NCI-H2107 (cell line): ENCODE data around the gene EEF2K.

ENCODE experiments used
- DNase-seq: peaks from one replicate; lab custom pipeline; 2025; lab: John Stamatoyannopoulos, UW

Gene EEF2K

DNA sequence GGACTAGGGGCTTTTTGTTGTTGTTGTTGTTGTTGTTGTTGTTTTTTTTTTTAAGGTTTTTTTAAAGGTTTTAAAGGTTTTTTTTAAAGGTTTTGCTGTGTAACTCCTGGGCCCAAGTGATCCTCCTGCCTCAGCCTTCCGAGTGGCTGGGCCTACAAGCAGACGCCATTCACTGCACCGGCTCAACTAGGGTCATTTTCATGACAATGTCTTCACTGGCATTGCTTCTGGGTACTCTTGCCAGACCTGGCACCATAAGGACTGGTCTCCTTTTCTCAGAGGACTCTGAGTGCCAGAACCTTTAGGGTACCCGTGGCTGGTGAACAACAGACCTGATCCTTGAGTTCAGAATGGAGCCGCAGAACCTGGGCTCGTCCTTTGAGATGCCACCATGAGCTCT lies 111.5 kb downstream of the EEF2K start:
- no peak for DNase-seq

DNA sequence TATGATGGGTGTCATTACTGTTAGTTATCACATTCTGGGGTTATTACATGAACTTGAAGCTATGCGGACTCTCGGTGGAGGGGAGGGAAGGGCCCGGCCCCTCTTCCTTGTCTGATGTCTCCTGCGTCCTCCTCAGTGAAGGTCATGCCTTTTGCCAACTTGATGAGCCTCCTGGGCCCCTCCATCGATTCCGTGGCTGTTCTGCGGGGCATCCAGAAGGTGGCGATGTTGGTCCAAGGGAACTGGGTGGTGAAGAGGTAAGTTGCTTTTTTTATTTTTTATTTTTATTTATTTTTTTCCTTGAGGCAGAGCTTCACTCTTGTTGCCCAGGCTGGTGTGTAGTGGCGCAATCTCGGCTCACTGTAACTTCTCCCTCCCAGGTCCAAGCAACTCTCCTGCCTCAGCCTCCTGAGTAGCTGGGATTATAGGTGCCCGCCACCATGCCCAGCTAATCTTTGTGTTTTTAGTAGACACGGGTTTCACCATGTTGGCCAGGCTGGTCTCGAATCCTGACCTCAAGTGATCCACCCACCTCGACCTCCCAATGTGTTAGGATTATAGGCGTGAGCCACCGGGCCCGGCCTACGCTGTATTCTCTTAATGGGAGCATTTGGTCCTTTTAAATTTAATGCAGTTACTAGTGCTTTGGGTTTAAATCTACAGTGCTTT lies 112.7 kb downstream of the EEF2K start:
- no peak for DNase-seq

DNA sequence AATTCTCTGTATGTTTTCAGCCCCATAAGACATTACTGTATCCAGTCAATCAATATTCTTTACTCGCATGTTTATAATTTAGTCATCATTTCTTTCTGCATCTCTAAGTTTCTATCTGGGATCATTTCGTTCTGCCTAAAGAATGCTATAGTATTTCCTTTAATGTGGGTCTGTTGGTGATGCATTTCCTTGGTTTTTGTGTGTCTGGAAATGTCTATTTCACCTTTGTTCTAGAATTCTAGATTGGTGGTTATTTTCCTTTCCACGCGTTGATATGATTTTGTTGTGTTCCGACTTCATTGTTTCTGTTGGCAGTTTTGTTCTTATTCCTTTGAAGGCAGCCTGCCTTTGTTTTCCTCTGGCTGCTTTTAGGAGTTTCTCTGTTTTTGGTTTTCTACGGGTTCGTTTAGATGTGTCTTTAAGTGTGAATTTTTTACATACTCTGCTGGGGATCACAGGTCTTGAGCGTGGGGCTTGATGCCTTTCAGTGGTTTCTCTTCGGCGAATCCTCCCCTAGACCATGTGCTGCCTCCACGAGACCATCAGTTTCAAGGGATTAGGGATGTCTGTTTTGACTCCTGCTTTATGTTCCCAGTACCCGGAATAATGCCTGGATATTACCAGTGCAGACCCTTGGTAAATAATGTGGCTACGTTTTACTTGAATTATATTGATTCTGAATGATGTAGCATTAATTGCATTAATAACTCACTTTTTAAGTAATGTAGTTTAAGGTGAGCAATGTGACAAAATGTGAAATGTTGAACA lies 114.7 kb downstream of the EEF2K start:
- DNase-seq: no peak

GRCh38 chr16:22321340-22322001 lies 115.4 kb downstream of the EEF2K start:
- peak; percentile 56 for DNase-seq

GRCh38 chr16:22322021-22322471 lies 116.0 kb downstream of the EEF2K start:
- DNase-seq: no peak

DNA sequence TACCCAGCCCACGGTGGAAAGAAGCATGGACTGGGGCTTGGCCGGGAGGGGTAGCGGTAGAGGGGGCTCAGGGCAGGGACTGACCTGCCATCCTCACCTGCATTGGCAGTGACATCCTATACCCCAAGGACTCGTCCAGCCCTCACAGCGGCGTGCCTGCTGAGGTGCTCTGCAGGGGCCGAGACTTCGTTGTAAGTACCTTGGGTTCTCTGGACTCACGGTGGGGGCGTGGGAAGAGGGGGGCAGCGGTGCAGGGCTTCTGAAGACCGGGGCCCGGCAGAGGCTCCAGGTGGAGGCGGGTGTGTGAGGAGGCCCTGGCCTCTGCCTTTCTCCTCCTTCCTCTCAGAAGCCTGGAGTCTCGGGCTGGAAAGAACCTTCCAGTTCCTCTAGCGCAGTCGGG lies 116.7 kb downstream of the EEF2K start:
- DNase-seq: no peak

DNA sequence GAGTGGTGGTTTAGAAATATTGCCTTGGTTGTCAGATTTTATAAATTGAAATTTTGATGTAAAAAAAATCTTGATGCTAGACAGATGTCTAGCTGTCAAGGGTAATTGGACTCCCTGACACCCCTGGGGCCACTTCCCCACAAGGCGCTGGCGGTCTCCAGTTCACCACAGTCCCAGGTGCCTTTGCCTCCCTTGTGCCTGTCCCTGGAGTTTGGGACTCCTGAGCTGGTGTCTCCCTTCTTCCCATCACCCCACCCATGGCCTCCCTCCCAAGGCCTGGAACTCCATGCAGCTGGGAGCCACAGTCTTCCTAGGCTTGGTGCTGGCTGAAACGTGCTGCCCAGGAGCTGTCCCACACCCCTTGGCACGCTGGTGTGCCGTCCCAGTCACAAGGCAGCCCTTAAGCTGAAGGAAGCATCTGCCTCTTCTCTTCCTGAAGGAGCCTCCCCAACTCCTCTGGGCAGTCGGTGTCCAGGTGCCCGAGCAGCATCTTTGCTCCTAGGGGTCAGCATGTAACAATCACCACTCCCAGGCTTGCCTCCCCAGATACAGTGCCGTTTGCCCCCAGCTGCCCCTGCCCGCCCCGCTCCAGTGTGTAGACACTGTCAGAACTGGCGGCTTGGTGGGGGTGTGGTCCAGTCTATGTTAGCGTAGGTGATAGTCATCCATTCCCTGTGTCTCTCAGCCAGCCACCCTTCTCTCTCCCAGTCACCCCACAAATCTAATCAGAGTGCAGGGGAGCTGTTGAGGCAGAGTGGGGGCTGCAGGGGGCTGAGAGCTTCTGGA lies 117.3 kb downstream of the EEF2K start:
- DNase-seq: no peak

DNA sequence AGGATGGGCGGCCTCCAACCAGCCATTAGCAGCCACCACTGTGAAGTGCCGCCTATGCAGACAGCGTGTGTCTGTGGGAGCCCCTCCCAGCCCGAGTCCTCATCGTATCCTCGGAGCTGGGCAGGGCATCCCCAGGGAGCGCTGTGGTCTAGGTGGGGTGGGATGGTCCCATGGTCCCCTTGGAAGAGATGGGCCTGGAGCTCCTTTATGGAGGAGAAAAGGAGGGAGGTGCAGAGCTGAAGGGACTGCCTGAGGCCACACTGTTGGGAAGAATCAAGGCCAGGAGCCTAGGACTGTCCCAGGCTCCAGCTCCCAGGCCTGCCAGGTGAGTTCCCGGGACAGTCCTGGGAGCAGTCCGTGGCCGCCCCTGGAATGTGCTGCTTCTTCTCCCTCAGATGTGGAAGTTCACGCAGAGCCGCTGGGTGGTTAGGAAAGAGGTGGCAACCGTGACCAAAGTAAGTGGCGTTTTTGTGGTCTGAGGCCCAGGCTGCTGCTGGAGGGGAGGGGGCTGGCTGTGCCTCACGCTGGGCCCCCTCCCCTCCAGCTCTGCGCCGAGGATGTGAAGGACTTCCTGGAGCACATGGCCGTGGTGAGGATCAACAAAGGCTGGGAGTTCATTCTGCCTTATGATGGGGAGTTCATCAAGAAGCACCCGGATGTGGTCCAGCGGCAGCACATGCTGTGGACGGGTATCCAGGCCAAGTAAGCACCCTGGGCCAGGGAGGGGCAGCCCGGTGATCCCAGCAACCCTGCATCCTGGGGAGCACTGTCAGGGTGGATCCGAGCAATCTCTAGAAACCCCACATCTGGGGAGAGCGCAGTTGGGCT lies 118.1 kb downstream of the EEF2K start:
- no peak for DNase-seq

DNA sequence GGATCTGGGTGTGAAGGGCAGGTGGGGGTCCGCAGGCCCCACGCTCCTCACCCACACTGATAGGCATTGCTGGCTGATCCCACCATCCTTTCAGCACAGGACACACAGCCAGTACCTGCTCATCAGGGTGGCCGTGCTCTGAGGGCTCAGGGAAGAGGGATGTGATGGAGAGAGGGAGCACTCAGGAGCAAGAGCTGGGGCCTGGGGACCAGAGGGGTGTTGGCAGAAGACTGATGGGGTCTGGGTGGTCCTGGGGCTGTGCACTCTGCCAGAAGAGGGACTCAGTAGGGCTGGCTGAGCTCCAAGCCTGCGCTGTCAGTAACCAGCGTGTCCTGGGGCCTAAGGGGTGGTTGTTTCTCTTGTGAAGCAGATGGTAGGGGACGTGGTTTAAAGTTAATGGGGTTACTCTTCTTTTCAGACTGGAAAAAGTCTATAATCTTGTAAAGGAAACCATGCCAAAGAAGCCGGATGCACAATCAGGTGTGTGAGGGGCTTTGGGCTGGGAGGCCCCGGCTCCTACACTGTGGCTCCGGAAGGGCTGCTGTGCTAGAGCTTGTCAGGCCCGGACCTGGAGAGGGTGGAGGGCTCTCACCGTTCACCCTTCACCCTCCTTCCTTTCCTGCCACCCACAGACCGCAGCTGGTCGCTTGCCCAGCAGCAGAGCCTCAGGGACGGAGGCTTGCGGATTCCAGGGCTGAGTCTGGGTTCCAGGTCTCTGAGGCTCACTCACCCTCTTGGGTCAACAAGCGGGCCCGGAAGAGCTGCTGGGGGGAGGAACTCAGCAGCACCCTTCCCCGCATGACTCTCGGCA lies 118.9 kb downstream of the EEF2K start:
- no peak for DNase-seq

- DNase-seq: no peak
Measured at GRCh38 chr16:22325598-22326368, 119.7 kb downstream of the EEF2K start.

- DNase-seq: no peak
Measured at GRCh38 chr16:22326369-22326652, 120.2 kb downstream of the EEF2K start.

GRCh38 chr16:22326771-22327445 lies 120.8 kb downstream of the EEF2K start:
- no peak for DNase-seq

DNA sequence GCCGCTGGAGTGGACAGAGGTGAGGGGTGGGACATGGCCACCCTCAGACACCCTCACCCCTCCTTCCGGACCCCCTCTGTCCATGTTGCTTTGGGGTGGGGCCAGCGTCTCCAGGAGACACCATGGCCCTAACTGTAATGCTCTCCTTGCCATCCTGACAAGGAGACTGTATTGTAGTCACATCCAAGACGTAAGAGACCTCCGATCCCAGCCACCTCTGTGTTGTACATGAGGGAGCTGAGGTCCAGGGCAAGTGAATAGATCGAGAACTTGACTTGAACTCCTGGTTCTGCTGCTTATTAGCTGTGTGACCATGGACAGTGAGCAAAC lies 121.3 kb downstream of the EEF2K start:
- no peak for DNase-seq

DNA sequence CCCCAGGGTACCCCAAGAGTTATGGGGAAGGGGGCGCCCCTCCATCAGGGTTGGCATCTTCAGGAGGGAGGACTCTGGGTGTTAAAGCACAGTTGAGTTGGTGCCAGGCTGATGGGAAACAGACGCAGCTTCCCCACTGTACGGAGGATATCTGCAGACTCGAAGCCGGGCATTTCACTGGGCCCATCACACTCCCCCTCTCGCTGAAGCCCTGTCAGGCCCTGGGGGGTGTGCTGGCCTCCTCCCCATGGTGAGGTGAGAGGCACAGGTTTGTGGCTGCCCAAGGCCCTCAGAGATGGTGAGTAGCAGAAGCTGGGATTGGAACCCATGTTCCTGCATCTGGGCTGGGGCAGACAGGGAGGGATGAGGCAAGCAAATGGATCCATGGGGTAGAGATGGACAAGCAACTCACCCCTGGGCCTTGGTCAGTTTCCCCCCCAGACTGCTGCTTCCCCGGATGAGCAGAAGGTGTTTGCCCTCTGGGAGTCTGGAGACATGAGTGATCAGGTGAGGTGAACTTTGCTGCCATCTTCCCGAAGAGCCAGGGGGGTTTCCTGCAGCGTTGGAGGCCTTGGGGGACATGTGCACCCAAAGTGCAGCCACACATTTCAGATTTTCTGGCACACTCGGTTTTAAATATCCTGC lies 122.1 kb downstream of the EEF2K start:
- DNase-seq: no peak

GRCh38 chr16:22329199-22329695 lies 123.2 kb downstream of the EEF2K start:
- no peak for DNase-seq

- no peak for DNase-seq
Measured at GRCh38 chr16:22330326-22330725, 124.2 kb downstream of the EEF2K start.

DNA sequence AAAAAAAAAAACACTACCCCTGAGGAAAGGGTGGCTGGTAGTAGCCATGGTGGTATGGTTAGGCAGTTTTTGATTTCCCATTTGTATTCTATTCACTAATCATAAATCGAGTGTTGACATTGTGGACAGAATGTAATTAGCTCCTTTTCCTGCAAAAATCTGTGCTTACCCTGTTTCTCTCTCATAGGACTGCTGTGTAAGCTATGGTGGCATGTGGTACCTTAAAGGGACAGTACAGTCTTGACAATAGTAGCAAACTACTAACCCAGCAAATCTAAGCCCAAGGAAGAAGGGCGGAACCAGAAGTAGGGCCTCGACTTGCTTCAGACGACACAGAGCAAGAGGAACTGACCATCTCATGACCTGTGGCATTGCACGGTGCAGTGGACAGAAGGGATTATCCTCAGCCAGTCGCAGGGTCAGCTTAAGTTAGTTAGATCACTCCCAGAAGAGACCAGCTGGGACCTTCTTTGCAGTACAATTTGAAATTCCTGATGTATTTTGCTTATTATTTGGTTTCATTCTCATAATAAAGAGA lies 127.4 kb downstream of the EEF2K start:
- DNase-seq: no peak

GRCh38 chr16:22335668-22336246 lies 129.7 kb downstream of the EEF2K start:
- DNase-seq: no peak
